ENCODE measurements around the gene DGCR6L.
"Not testable (repeated sequence)": the region's sequence is repeated elsewhere in the genome, so short reads cannot be mapped to it uniquely, and the experiment has no call there.

Gene DGCR6L

DNA sequence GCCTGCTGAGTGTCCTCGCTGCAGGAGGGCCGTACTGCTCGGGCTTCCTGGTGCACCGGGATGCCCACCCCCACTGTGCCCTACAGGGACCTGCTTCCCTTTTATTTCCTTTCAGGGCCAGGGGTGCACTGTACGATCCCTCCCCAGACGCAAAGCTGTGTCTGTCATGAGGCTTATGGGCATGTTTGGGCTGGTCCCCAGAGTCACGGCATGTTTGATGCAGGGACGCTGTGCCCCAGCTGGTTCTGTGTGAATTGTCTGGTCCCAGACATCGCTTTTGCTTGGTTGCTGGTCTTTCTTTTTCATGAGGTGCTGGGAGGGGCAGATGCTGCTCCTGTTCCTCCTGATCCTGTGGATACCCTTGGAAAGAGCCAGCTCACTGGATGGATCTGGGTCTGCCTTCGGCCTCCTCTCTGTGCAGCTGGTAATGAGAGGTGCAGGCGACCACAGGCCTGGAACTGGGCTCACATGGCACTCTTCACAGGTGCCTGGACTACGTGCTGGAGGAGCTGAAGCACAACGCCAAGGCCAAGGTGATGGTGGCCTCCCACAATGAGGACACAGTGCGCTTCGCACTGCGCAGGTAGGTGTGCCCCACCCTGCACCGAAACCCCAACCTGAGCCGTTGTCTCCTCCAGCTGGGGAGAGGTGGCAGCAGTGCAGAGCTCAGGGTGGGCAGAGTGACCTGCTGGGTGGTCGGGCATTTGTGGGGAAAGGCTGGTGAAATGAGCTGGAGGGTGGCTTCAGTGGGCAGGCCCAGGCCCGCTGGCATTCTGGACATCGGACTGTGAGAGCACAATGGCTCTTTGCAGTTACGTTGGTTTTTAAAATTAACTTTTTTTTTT, 10.8 kb downstream of the DGCR6L start:
- DNase-seq: not testable (repeated sequence)

DNA sequence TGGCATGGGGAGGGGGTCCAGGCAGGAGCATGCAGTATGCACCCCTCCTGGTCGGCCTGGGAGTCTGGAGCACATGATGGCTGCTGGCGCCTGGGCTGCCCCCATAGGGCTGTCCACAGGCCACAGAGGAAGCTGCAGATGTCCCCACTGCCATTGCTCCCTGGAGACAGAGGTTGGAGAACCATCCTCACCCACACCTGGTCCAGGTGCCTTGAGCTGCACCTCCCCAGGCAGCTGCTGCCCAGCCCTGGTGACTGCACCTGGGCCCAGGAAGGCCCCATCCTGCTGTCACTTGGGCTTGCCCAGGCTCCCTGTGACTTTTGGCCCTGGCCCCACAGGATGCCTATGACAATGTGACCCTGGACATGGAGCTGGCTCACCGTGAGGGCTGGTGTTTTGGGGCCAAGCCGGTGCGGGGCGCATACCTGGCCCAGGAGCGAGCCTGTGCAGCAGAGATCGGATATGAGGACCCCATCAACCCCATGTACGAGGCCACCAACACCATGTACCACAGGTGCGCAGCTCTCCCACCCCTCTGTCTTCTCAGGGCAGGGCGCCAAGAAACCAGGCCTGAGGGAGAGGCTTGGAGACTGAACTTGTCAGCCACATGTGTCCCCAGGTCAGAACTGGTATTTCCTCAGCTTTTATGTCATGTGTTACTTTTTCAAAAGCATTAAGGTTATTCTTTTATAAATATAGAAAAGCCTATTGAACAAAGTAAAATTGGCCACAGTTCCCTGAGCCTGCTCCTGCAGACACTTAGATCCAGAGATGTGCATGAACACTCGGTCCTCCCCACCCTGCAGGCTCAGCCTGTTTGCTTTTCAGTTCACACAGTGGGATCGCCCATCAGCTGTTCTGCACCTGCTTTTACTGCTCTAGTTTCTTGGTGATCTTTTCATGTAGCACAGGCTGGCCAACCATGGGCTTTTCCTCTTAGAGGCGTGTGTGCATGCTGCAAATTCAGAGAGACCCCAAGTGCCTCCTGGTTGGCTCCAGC, 12.1 kb downstream of the DGCR6L start:
- DNase-seq: not testable (repeated sequence)

DNA sequence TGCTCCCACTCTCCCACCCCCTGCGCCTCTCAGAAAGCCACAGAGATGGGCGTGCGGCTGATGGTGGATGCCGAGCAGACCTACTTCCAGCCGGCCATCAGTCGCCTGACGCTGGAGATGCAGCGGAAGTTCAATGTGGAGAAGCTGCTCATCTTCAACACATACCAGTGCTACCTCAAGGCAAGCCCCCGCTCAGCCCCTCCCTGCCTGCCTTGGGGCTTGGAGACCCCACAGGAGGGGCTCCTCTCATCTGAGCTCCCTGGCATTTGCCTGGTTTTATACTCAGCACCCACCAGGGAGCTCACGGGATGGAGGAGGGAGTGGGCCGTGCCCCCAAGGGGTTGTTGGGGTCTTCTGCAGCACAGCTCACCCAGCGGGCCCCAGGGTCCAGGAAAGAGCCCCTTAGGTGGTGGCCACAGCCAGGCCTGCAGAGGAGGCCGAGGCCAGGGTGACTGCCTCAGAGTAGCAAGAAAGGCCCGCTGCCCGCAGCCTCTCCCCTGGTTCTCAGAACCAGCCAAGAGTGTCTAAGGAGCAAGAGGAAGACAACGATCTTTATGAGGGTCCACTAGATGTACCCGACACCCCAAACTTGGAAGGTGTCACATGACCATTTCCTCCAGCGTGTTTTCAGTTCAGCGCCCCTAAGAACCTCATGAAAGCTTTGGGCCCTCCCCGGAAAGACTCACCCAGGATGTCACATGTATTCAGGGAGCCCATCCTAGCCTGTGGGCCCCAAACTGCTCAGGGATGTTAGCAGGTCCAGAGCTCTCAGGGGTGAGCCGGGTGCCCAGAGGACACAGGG, 13.0 kb downstream of the DGCR6L start:
- not testable (repeated sequence) for DNase-seq

DNA sequence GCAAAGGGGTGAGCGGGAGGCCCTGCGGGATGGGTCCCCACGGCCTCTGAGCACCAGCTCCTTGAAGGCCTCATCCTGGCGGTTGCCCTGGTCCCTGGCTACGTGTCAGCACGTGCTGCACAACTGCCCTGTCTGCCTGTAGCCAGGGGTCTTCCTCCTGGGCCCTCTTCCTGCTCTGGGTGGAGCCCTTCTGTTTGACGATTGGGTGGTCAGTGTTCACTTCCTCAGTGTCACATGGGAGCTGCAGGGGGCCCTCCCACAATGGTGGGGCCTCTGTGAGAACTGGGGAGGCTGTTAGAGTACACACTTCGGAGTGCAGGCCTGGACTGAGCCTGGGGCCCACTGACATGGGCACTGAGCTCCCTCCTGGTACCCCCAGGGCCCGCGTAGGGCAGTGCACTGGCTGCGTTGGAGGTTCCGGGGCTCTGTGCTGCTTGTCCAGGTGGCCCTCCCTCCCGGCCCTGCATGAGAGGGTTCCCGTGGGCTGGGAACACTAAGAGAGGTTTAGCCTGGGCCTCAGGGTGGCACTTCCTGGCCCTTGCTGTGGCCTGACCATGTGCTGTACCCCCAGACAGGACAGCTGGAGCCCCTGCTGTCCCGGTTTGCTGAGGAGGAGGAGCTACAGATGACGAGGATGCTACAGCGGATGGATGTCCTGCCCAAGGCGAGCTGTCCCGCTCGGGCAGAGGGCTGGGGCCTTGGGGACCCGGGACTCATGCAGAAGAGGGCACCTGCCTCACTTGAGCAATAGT, 13.8 kb downstream of the DGCR6L start:
- DNase-seq: no peak

DNA sequence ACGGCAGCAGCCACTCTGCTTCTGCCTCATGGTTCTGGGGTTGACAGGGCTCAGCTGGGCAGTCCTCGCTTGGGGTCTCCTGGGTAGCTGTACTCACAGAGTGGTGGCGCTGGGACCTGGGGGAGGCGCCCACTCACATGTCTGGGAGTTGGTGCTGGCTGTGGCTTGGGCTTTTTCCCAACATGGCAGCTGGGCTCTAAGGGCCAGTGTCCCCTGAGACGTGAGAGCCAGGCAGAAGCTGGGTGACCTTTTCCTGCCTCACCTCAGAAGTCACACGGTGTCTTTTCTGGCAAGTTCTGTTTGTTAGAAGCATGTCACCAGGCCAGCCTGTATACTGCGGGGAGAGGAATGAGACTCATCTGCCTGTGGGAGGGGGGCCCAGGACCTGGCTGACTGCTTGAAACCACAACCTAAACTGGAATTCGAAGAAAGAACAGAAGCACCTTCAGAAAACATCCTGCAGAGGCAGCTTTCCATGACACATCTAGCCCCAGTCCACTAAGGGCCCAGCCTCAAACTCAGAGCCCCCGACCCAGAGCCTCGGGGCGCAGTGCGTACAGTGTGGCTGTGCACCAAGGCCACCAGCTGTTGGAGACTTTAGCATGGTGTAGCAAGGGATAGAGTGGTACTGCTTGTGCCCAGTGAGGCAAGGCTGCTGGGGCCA, 14.5 kb downstream of the DGCR6L start:
- not testable (repeated sequence) for DNase-seq

DNA sequence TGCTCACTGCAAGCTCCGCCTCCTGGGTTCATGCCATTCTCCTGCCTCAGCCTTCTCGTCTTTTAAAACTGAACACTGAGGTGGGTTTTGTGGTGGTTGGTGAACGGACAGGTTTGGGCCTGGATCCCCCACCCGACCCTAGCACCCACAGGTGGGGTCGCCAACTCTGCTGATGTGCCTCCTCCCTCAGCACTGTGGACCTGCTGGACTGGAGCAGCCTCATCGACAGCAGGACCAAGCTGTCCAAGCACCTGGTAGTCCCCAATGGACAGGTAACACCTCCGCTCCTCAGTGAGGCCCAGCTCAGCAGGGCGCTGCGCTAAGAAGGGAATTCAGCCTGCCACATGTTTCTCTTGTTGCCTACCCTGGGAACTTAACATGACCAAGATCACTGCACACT, 15.2 kb downstream of the DGCR6L start:
- DNase-seq: no peak

DNA sequence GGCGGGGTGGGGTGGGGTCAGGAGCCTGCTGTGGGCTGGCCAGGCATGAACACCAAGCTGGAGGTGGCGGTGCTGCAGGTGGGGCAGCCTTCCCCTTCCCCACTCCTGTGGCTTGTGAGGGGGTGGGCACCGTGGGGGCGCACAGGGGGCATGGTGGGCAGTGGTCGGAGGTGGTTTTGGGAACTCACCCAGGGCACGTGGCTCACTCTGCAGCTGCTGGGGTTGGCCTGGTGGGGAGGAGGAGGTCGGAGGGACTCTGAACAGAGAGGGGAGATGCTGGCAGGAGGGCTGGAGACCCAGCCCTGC, 16.7 kb downstream of the DGCR6L start:
- DNase-seq: not testable (repeated sequence)

DNA sequence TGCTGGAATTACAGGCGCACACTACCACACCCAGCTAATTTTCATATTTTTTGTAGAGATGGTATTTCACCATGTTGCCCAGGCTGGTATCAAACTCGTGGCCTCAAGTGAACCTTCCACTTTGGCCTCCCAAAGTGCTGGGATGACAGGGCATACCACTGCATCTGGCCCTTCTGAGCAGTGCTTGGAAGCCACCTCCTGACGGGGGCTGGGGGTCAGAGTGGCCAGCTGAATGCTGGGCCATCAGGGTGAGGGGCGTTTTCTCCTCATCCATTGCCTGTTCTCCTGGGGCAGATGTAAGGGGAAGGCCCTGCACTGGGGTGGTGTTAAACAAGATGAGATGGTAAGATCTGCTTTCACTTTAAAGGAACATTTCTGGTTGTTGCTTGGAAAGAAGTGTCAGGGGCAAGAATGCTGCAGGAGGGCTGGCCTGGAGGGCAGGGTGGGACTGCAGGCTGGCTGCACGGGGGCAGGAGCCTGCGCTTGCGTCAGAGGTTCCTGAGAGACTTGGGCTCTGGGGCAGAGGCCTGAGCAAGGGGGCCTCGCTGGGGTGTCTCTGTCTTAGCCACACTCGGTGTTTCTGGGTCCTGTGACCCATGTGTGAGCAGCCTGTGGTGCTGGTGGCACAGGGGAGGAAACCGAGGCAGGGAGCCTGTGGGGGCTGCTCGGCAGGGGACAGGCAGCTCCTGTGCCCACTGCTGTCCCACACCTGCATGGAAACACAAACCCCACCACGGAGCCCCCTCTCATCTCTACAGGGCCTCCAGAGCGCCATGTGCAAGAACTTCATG, 17.2 kb downstream of the DGCR6L start:
- DNase-seq: no peak

DNA sequence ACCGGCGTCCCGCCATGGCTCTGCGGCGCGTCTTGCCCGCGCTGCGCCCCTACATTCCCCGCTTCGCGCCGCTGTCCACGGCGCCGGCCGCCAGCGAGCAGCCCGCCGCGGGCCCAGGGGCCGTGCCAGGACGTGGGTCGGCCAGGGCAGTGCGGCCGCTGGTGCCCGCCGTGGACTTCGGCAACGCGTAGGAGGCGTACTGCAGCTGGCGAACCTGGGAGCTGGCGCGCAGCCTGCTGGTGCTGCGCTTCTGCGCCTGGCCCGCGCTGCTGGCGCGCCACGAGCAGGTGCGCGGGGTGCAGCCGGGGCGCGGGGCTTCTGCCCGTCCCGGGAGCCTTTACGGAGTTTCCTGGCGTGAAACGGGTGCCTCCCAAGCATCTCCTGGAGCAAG, 20.1 kb downstream of the DGCR6L start:
- no peak for DNase-seq

DNA sequence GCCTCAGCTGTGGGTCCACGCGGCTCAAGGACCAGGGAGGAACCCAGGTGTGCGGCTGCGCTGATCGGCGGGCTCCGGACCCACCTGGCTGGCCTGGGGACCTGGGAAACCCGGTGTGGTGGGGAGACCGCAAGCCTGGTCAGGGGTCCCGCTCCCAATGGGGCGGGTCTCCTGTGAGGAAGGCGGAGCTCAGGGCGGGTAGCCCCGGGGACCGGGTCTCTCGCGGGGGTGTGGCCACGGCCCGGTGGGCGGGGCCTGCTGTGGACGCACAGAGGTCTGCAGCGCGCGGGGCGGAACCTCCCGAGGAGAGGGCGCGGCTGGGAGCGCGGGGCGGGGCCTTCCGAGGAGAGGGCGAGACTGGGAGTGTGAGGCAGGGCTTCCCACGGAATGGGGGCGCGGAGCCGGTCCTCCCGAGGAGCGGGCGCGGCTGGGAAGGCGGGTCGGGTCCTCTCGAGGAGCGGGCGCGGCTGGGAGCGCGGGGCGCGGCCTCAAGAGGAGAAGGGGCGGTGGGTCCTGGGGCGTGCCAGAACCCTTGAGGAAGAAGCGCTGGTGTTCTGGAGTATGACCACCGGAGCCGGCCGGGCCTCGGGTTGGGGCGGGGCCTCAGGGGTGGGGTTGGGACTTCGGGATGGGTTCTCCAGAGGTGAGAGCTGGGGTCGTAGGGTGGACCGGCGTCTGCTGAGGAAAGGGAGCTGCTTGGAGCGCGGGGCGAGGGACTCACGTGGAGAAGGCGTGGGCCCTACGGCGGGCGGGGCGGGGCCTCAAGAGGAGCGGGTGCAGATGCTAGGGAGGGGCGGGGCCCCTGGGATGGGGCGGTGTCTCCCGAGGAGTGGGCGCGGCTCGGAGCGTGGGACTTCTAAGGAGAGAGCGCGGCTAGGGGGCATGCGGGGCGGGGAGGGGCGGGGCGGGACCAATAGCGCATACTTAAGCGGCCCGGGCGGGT, 20.8 kb downstream of the DGCR6L start:
- DNase-seq: peak; percentile 98

DNA sequence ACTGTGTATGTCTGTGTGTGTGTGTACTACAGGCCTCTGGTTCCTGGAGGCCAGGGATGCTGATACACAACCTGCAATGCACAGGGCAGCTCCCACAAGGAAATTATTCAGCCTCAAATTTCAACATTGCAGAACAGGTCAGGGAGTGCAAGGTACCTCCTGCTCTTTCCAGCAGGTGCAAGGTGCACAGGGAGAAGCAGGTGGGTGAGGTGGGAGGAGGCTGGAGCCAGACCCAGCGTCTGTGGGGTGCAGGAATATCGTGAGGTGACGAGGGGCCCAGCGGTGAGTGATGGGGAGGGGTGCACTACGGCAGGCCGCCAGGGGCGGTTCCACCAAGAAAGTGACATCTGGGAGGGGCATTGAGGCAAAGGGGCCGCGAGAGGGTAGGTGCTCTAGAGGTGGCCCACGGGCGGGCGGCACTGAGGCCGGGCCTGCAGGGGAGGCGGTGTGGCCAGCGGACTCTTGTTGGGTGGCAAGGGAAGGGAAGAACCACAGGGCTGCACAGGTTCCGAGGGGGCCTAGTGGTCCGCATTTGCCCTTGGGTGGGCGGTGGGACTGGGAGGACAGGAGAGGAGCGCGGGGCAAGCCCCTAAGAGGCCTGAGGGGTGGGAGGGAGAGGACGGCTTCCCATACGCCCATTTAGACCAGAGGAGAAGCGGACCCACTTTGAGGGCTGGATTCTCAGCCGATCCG, 21.6 kb downstream of the DGCR6L start:
- DNase-seq: no peak

DNA sequence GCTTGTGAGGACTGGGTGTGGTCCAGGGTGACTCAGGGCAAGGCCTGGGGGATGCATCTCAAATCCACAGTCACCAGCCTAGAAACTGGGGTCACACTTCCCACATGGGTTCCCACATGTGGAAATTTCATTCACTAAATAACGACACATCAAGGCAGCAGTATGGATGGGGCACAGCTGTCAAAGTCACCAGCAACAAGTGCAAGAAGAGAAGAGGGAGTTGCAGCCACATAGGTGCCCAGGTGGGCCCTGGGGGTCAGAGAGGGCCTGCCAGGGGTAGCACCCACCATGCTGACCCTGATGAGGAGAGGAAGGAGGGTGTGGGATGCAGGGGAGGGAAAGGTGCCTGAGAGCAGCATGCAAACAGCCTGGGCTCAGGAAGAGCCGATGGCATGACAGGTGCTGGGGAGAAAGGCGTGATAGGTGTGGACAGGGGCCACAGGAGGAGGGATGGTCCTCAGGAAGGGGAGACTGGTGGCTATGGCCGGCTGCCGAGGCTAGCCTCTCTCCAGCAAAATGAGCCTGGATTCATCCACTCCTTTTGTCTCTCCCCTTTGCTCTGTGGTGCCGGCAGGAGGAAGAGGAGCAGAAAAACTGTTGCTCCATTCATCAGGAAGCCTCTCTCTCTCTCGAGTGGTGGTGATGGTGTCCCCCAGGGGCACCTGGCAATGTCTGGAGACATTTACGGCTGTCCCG, 22.3 kb downstream of the DGCR6L start:
- DNase-seq: no peak

DNA sequence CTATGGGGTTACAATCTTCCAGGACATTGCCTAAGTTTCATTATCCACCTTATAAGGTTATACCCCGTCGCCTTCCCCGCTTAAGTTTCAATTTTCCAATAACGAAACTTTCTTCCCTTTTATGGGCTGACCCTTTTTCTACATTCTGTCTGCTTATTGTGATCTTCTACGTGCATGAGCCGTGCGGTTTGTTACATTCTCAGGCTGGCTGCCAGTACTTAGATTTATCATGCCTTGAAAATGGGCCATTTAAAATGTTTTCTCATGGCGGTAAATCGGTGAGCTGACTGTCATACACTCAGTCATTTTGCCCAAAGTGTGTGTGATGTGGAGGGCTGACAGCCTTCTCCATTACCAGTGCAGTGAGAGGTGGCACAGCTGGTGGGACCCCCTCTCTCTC, 23.3 kb downstream of the DGCR6L start:
- no peak for DNase-seq

DNA sequence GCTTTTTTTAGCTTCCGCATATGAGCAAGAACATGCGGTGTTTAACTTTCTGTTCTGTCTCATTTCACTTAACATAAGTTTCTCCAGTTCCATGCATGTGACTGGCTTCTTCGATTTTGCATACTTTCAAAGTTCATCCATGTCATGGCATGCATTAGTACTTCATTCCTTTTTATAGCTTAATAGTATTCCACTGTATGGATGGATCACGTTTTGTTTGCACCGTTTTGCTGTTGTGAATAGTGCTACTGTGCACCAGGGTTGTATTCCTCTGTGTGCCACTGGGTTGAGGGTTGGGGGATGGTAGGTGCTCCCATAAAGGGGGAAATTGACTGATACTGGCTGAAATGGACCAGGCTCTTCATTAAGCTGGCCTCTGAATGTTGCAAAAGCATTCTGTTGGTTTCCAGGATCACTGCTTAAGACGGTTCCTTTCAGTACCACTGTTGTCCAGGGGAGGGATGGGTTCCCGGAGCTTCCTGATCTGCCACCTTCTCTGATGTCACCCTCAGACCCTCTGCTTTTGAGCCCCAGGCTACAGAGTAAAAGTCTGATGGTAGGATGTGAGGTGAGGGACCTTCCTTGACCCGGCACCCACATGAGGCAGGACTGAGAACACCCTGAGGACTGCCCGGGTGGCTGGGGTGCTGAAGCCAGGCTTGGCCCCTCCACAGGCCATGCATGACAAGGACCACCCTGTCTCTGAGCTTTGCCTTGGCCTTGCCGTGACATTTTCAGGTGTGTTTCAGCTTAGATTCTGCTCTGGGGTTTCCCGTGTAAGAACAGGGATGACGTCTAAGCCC, 24.4 kb downstream of the DGCR6L start:
- DNase-seq: no peak

DNA sequence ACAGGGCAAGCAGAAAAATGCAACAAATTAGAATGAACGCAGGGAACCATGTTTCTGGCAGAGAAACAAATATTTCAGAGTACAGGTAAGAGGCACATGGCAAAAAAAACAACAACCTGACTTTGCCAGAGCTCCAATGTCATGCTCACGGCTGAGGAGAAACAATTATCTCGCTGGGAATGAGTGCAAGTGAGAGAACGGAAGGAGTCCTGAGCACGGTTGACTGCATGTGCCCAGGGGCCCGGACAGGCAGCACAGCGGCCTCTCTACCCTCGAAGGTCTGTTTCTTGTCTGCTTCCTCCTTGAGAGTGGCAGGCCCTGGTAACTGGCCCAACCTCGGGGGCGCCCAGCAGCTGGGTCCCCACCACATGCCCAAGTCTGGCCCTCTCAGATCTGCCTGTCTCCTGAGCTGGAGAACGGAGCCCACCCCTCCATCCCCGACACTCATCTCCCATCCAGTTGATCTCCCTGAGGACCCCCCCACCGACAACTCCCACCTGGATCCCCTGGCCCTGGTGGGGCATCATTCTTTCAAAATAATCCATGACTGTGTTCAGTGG, 27.1 kb downstream of the DGCR6L start:
- DNase-seq: no peak

DNA sequence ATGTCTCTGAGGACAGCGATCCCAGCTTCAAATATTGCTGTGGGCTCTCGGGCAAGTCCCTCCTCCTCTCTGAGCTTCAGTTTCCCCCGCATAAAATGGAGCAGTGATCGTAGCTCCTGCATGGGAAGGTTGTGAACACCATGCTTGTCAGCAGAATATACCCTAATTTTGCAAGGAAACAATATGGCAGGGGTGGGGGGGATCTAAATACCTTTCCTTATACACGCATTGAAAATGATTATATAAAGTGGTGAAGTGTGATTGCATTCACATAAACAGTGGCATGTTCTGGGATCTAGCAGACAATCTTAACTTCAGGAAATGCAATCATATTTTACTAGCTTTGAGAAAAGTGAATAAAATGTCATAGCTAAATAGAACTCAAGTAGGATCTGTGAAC, 27.8 kb downstream of the DGCR6L start:
- DNase-seq: no peak

DNA sequence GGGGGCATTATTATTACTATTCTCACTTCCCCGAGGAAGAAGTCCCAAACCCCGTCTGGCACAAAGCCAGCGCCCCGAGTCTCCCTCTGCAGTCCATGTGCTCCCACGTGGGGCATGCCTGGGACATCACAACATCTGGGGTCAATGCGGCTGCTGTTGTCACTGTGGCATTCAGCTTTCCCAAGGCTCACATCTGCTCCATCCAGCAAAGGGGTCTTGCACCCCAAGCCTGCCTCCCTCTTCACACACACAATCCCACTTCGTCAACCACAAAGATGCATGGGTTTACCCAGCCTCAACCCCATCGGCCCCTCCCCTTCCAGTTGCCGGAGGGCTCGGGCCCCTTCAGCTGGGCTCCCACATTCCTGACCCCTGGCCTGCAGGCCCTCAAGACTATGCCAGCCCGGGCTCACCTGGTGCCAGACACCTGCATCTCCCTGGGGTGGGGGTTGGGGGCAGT, 28.2 kb downstream of the DGCR6L start:
- no peak for DNase-seq

Data from CD4-positive, alpha-beta T cell treated with Interleukin-17A for 4 hours (primary cell).